Measurements from ENCODE around the gene VWC2L.

DNA sequence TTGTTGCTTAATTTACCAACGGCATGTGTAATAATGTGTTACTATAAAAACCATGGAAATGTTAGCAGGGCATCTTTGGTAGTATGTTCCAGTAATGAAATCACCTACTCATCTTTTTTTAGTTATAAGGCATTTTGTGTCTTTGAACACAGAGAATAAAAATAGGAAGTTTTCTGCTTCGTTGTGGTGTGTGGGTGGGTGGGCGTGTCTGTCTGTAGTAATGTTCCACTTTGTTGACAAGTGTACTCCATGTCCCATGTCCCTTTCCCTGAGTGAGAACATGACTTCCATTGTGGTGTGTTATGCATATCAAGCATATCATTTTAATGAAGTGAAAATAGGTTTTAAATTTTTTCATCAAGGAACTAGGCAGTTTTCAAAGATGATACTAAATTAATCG, 149.3 kb downstream of the VWC2L start:
- TF ChIP-seq, protein P1, sequence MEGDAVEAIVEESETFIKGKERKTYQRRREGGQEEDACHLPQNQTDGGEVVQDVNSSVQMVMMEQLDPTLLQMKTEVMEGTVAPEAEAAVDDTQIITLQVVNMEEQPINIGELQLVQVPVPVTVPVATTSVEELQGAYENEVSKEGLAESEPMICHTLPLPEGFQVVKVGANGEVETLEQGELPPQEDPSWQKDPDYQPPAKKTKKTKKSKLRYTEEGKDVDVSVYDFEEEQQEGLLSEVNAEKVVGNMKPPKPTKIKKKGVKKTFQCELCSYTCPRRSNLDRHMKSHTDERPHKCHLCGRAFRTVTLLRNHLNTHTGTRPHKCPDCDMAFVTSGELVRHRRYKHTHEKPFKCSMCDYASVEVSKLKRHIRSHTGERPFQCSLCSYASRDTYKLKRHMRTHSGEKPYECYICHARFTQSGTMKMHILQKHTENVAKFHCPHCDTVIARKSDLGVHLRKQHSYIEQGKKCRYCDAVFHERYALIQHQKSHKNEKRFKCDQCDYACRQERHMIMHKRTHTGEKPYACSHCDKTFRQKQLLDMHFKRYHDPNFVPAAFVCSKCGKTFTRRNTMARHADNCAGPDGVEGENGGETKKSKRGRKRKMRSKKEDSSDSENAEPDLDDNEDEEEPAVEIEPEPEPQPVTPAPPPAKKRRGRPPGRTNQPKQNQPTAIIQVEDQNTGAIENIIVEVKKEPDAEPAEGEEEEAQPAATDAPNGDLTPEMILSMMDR (IDR thresholded peaks at IDR 0.05; ENCODE audit: poor library complexity), result no peak
- no peak for TF ChIP-seq EZH2 (IDR thresholded peaks at IDR 0.05; ENCODE audit: borderline replicate concordance)
- TF ChIP-seq EZH2phosphoT487 (IDR thresholded peaks at IDR 0.05; ENCODE audit: low read depth, severe bottlenecking, unreplicated experiment), result no peak

Measured in hepatocyte (in vitro differentiated cells).